Endothelial cell of umbilical vein (primary cell): ENCODE data around the gene KLHL35.

ENCODE experiments used
- CTCF ChIP-seq, 2 donors: IDR thresholded peaks; 1 replicate in 1 of 2; 2 replicates in 1 of 2; pipeline ENCODE4 v1.5.1; 2011; ENCODE audit warnings: low read length in 2 of 2, mild to moderate bottlenecking in 2 of 2, moderate library complexity in 2 of 2, control low read depth in 1 of 2, inconsistent platforms in 1 of 2, low read depth in 1 of 2; ENCODE audit not compliant: insufficient read depth in 1 of 2; ENCODE audit errors: extremely low read depth in 1 of 2
- EZH2 ChIP-seq: IDR thresholded peaks from 2 replicates; pipeline ENCODE4 v1.6.1; 2012; ENCODE audit warnings: borderline replicate concordance, low read depth, mild to moderate bottlenecking, moderate library complexity, low read length, inconsistent platforms; ENCODE audit not compliant: severe bottlenecking
- POLR2A ChIP-seq: IDR thresholded peaks from 2 replicates; pipeline ENCODE4 v1.6.1; 2012; ENCODE audit warnings: low read depth, mild to moderate bottlenecking, control low read depth, low read length
- POLR2AphosphoS5 ChIP-seq: IDR thresholded peaks from 2 replicates; pipeline ENCODE4 v1.6.1; 2012; ENCODE audit warnings: low read depth, mild to moderate bottlenecking, control low read depth, low read length, moderate library complexity; ENCODE audit not compliant: insufficient read depth

- no peak for TF ChIP-seq EZH2
- no peak for TF ChIP-seq POLR2AphosphoS5
- no peak for TF ChIP-seq CTCF (IDR thresholded peaks at IDR 0.05; ENCODE audit: extremely low read depth in 1 of 2, insufficient read depth in 1 of 2, low read depth in 1 of 2, low read length in 2 of 2)
- TF ChIP-seq POLR2A = no peak
These were observed 43.8 kb downstream of the KLHL35 start for GRCh38 chr11:75389276-75389605.
